Caki2 (cell line): ENCODE data around the gene FBXO30. TPM values are rescaled to one million over a fixed set of nuclear protein-coding genes. Genes with fewer than 3 reads are reported as not detected.

Experiments used
- DNase-seq: peaks from one replicate; pipeline ENCODE4 v3.0.0-alpha.2; 2015; ENCODE audit warnings: low read depth
- in situ Hi-C: cut with HindIII; loops from 2 replicates; pipeline ENCODE4 v1.10.0; 2016; ENCODE audit warnings: low sequenced_read_pairs, low pct_unique_long_range_greater_than_20kb, mixed read lengths
- total RNA-seq: library from RNA; depleted of rRNA; stranded (reverse); fragments of >200 nt; shearing (Covaris generic); gene quantifications from 2 replicates; pipeline ENCODE4 v1.2.3, GENCODE V29; 2014; ENCODE audit warnings: low replicate concordance

FBXO30 gene
- total RNA-seq, 1 experiment from 2014 or later = 5.0 TPM

- no peak for DNase-seq
- in situ Hi-C loops = no loop called here
Observed at GRCh38 chr6:145824344-145824743, 9.7 kb upstream of the FBXO30 start.

DNA sequence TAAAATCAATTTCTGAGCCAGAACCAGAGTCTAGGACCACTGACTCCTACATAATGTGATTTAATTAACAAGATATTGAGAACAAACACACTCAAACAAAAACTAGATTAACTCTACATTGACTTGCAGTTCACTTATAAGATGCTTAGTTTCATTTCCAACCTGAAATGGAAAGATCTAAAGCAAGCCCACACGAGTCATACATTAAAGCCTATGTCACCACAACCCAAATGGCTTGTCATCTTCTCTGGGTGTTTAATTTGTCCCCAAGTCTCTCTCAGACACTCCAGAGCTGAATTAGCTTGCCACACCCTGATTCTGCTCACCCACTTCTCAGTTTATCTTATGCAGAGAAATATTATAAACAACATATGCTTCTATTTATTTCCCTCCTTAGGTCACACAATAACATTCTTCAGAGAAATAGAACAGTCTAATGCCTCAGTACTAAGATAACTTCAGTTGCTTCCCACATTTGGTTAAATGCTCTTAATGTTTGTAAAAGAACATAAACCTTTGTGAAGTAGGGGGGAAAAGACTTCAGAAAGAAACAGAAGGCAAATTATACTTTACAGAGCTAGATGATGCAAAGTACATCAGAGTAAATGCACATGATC, 8.8 kb upstream of the FBXO30 start:
- DNase-seq = no peak
- in situ Hi-C loops = no loop called here

DNA sequence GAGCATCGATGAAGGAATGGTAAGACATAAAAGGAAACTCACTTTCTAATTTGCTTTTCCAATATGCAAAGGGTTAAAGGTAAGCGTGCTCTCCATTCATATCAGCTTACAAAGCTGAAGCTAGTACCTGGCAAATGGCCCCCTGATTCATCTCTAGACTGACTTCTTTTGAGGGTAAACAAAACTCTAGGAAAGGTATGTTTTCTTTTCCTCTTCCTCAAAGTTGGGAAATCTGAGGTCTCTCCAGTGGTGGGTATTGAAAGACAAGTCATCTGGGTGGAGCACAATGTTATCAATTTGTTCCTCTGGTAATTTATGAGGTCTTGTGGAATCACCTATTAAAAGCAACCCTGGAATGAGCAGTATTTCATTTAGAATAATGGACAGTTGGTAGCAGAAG, 7.9 kb upstream of the FBXO30 start:
- no peak for DNase-seq
- in situ Hi-C loops = no loop called here

DNA sequence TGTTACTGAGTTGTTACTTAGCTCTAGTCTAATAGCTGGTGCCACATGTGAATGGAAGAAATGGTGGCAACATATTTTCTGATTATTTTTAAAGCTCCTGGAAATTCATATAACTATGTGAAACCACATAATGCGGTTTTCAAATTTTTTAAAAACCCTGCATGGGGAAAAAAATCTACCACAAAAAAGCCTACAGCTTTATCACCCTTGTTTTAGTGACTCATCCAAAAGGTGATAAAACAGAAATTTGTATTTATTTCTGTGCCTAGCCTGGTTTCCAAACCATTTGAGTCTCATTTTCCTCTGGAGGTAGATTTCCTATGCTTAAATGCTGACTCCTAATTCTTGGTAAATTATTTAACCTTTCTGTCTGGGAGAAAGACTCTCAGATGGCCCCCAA, 5.4 kb upstream of the FBXO30 start:
- in situ Hi-C loops = no loop called here
- no peak for DNase-seq

DNA sequence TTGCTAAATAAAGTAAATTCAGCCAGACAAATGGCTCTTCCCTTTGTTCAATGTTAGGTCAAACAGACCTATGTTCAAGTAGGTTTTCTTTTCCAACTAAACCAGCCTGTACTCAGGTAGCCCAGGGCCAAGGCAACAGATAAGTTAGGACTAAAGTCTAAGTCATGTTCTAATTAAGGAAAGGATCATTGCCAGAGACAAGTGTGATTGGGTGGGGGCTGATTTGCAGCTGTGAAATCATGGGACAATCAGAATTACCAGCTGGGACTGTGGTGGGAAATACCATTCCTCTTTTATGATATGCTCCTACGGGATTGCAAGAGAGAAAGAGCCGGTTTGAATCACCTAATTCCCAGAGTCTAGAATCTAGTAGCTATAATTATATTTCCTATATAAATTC, 4.2 kb upstream of the FBXO30 start:
- in situ Hi-C loops = no loop called here
- no peak for DNase-seq

GRCh38 chr6:145816392-145816791, 1.8 kb upstream of the FBXO30 start:
- in situ Hi-C loops = no loop called here
- DNase-seq = no peak

DNA sequence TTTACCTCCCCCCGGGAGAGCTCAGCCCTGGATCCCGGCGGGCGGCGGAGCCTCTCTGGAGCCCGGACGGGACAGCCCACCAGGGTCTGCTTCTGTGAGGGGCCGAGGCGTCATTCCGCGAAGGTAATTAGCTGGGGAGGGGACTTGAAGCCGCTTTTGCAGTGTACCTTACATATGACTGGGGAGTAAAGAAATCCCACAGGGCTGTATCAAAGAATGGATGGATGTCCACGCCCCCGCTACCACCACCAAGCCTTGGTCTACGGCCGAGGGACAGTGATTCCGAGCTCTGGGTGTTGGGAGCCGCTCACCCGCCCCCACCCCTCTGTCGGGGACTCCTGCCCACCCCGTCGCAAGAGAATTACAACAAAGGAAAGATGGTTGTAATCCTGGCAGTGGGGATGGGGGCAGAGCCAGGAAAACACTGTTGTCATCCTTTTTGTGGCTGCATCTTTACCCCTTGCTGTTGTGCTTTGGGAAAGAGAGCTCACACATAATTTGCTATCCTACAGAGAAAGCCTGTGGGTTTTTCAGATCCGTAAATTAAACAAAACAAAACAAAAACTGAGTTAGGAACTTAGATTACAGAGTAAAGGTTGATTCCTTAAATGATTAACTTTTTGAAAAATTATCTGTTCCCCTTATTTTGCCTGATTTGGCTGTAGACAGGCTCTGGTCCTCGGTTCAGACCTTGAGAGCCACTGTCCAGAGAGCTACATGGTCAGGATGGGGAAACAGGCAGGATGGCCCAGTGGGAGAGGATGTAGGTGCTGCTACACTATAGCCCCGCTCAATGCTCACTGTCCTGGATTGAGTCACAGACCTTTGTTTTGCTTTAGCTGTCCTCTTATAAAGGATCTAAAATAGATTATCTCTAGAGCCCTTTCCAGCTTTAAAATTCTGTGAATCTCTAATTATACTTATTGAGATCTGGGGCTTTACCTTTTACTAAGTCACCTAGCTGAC, 997 bp upstream of the FBXO30 start:
- DNase-seq = no peak
- in situ Hi-C loops = no loop called here

- peak; percentile 72 for DNase-seq
- in situ Hi-C loops = no loop called here
Observed at GRCh38 chr6:145814035-145814500, 527 bp downstream of the FBXO30 start.

GRCh38 chr6:145813285-145814034, 1.1 kb downstream of the FBXO30 start:
- in situ Hi-C loops = no loop called here
- DNase-seq = peak; percentile 46

DNA sequence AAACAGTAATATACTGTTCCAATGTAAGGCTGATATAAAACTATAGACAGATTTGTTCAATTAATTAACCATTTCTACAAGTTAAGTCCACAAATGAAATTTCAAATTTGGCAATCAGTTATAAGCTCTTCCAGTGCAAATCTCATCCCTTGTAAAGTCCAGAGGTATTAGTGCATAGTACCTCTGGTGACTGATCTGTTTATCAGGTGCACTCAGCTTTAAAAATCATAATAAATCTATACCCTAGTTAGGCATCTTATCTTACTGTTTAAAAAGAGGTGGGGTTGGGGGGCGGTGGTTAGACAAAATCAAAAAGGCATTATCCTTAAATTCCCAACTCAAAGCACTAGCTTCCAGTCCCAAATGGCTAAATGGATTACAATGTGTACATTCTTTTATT, 2.9 kb downstream of the FBXO30 start:
- no peak for DNase-seq
- in situ Hi-C loops = no loop called here

GRCh38 chr6:145809785-145810184, 4.8 kb downstream of the FBXO30 start:
- in situ Hi-C loops = no loop called here
- no peak for DNase-seq

DNA sequence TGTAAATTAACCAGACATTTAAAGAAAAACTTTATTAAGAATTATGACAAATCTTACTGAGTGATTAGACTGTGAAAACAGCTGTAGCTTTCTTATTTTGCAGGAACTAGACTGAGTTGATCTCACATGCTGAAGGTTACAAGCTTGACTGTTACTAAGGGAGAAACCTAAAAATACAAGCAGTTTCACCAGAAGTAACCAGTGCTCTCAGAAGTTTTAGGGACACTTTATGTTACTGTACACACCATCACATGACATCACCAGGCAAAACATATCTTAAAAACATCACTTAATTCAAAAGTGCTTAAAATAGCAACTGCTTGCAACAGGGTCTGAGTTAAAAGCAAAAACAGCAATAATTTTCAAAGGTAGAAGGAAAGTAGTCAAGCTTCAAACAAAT, 5.4 kb downstream of the FBXO30 start:
- in situ Hi-C loops = no loop called here
- no peak for DNase-seq

DNA sequence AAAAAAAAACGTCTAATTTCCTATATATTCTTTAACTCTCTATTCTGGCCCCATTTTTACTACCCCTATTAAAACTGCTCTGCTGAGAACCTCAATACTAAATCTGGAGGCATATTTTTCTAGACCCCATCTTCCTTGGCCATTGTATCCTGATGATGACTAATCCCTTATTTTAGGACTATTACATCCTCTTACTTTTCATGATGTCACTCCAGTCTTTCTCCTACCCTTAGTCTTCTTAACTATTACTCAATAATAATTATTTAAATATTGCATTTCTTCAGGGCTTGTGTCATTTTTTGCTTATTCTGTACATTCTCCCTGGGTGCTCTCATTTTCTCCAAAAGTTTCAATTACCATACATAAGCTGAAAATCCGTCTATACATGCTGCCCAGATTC, 6.4 kb downstream of the FBXO30 start:
- in situ Hi-C loops = no loop called here
- DNase-seq = no peak

GRCh38 chr6:145802141-145802540, 12.5 kb downstream of the FBXO30 start:
- in situ Hi-C loops = no loop called here

DNA sequence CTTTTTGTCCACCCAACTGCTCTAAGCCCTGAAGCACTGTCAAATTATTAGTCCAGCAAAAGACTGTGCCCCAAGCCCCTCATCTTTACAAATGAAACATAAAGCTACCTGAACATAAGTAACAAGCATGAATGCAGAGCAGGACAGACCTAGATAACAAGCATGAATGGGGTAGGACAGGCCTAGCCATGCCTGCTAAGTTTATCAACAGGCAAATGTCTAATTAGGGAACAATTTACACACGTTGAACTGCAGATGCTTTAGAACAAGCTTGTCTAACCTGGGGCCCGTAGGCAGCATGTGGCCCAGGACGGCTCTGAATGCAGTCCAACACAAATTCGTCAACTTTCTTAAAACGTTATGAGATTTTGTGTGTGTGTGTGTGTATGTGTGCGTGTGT, 13.6 kb downstream of the FBXO30 start:
- no peak for DNase-seq
- in situ Hi-C loops = no loop called here

More at GRCh38 chr6:145802141-145802540, 12.5 kb downstream of the FBXO30 start:
- no peak for DNase-seq

- DNase-seq = no peak
- in situ Hi-C loops = no loop called here
Observed at GRCh38 chr6:145798530-145798929, 16.1 kb downstream of the FBXO30 start.

DNA sequence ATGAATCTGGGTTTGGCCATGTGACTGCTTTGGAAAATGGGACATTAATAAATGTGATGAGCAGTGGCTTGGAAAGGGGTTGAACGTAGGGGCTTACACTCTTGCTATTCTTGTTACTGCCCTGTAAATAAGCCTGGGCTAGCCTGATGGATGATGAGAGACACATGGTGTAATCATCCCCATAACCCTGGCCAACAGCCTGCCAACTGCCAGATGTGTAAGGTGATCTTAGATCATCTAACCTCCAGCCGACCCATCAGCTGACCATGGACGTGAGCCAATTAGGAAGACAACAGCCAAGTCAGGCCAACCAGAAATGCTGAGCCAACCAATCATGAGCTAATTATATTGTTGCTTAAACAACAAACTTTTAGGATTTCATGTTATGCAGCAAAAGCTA, 25.2 kb downstream of the FBXO30 start:
- no peak for DNase-seq
- in situ Hi-C loops = no loop called here

GRCh38 chr6:145787688-145788087, 26.9 kb downstream of the FBXO30 start:
- in situ Hi-C loops = no loop called here
- no peak for DNase-seq

- no peak for DNase-seq
- in situ Hi-C loops = no loop called here
Observed at GRCh38 chr6:145784683-145785082, 29.9 kb downstream of the FBXO30 start.
